ENCODE data around the gene CZIB. TPM values are rescaled to one million over a fixed set of nuclear protein-coding genes. Genes with fewer than 3 reads are reported as not detected.

Gene CZIB
- total and polyA plus RNA-seq, 2 of the 13 experiments (the other 11 are each of a cell fraction or from before 2014, with no cell fraction given): 49.2 to 67.0 TPM

GRCh38 chr1:53256511-53257453 is 36.3 kb upstream of the CZIB start (continued):
- TF ChIP-seq AHDC1 (CRISPR knock-in tag; IDR thresholded peaks at IDR 0.05; ENCODE audit: borderline replicate concordance): no peak
- no peak for TF ChIP-seq SRSF9 (IDR thresholded peaks at IDR 0.05; ENCODE audit: borderline replicate concordance, insufficient read depth, low read depth, low read length, poor library complexity, severe bottlenecking)
- no peak for TF ChIP-seq ZBTB7A (CRISPR knock-in tag; IDR thresholded peaks at IDR 0.05)
- no peak for TF ChIP-seq ZMYM3 (CRISPR knock-in tag; IDR thresholded peaks at IDR 0.05)
- no peak for TF ChIP-seq DMAP1 (CRISPR knock-in tag; IDR thresholded peaks at IDR 0.05)
- TF ChIP-seq ZBTB49 (CRISPR knock-in tag; IDR thresholded peaks at IDR 0.05; ENCODE audit: borderline replicate concordance): no peak

All from HepG2 (cell line).